K562 (cell line): ENCODE measurements around the gene CD276. TPM values are rescaled to one million over a fixed set of nuclear protein-coding genes. Genes with fewer than 3 reads are reported as not detected.

Experiments used
- ATAC-seq: fragments of 200-7000 bp; cut with Tn5 transposase; 3 replicates; pipeline ENCODE4 v1.9.1; 2020; ENCODE audit warnings: moderate library complexity
- BruUV-seq: library from RNA; stranded (reverse); fragments of 400-500 nt; replicated peaks from 2 replicates; lab custom pipeline; 2021; lab: Mats Ljungman, UMichigan
- CTCF ChIA-PET: fragments of 300-600 bp; formaldehyde crosslinking; extraction: SDS; loops from one replicate; lab custom pipeline; 2021; ENCODE audit warnings: low intra/inter-chr PET ratio; lab: Yijun Ruan, JAX
- POLR2A ChIA-PET: fragments of 300-600, 350-650 bp; sonication (Branson Sonifier 250); formaldehyde crosslinking; extraction: SDS; loops from one replicate; lab custom pipeline; 2021; ENCODE audit warnings: antibody characterized with exemption, inconsistent platforms; lab: Yijun Ruan, JAX
- DNase-seq, 4 experiments: peaks; one replicate each; pipeline versions ENCODE4 v3.0.0 to v3.0.0-alpha.2; 2011 to 2018; ENCODE audit warnings: low spot score in 3 of 4, mixed read lengths in 3 of 4; ENCODE audit errors: extremely low read depth in 1 of 4
- FAIRE-seq: peaks from 2 replicates; lab custom pipeline; 2011; peaks lifted over from hg19 to GRCh38; lab: Jason Lieb, UNC
- H2AFZ ChIP-seq: 2 replicates; pipeline ENCODE4 v1.6.0; 2011; ENCODE audit warnings: low read depth, low read length, control low read depth, inconsistent platforms
- H3K27ac ChIP-seq: fragments of 200-600 bp; 3 replicates; pipeline ENCODE4 v1.8.0; 2011; ENCODE audit warnings: low read depth, mild to moderate bottlenecking, control low read depth, inconsistent platforms, low read length, moderate library complexity, mixed read lengths; ENCODE audit errors: extremely low read depth
- H3K27me3 ChIP-seq, 2 experiments: fragments of 300-600 bp in 1 of 2; 2 replicates in 1 of 2; 3 replicates in 1 of 2; pipeline versions ENCODE4 v1.6.0 to v1.8.0; 2011; ENCODE audit warnings: inconsistent platforms in 2 of 2, low read length in 2 of 2, mild to moderate bottlenecking in 1 of 2, mixed read lengths in 1 of 2, moderate library complexity in 1 of 2; ENCODE audit not compliant: control insufficient read depth in 2 of 2, insufficient read depth in 2 of 2
- H3K36me3 ChIP-seq: fragments of 300-600 bp; 3 replicates; pipeline ENCODE4 v1.8.0; 2011; ENCODE audit warnings: mild to moderate bottlenecking, low read length, inconsistent platforms; ENCODE audit not compliant: control insufficient read depth, insufficient read depth
- H3K4me1 ChIP-seq, 2 experiments: fragments of 200-600 bp in 1 of 2; replicated peaks in 1 of 2; 2 replicates in 1 of 2; 3 replicates in 1 of 2; pipeline versions ENCODE4 v1.5.1 to v1.8.0; 2011; ENCODE audit warnings: inconsistent platforms in 2 of 2, low read length in 2 of 2, mild to moderate bottlenecking in 1 of 2, mixed read lengths in 1 of 2, moderate library complexity in 1 of 2; ENCODE audit not compliant: control insufficient read depth in 2 of 2, insufficient read depth in 2 of 2
- H3K4me2 ChIP-seq: 2 replicates; pipeline ENCODE4 v1.6.1; 2011; ENCODE audit warnings: low read length, control low read depth, inconsistent platforms, mixed read lengths; ENCODE audit not compliant: insufficient read depth
- H3K4me3 ChIP-seq: fragments of 200-600 bp; sonication (generic), shearing (Covaris generic); 2 replicates; pipeline ENCODE4 v1.5.1; 2016; ENCODE audit warnings: control low read depth, inconsistent platforms
- H3K79me2 ChIP-seq: fragments of 200-600 bp; 3 replicates; pipeline ENCODE4 v1.8.0; 2011; ENCODE audit warnings: low read length, inconsistent platforms; ENCODE audit not compliant: control insufficient read depth, insufficient read depth
- H3K9ac ChIP-seq, 2 experiments: 2 replicates each; pipeline versions ENCODE4 v1.6.0 to v1.6.1; 2011; ENCODE audit warnings: low read depth in 2 of 2, low read length in 2 of 2, control low read depth in 1 of 2, inconsistent platforms in 1 of 2, mild to moderate bottlenecking in 1 of 2, mixed read lengths in 1 of 2; ENCODE audit not compliant: insufficient read depth in 1 of 2
- H3K9me1 ChIP-seq: one replicate; pipeline ENCODE4 v1.6.0; 2011; ENCODE audit warnings: inconsistent platforms, mild to moderate bottlenecking, low read length, moderate library complexity; ENCODE audit not compliant: control insufficient read depth, insufficient read depth
- H3K9me3 ChIP-seq: replicated peaks from 2 replicates; pipeline ENCODE4 v1.5.1; 2011; ENCODE audit warnings: low read depth, low read length, inconsistent platforms; ENCODE audit not compliant: control insufficient read depth, insufficient read depth
- H4K20me1 ChIP-seq: replicated peaks from 2 replicates; pipeline ENCODE4 v1.6.1; 2011; ENCODE audit warnings: low read length, inconsistent platforms, mixed read lengths; ENCODE audit not compliant: control insufficient read depth, insufficient read depth
- CCAR2 ChIP-seq: fragments of 200-400 bp; formaldehyde crosslinking; IDR thresholded peaks from 2 replicates; pipeline ENCODE4 v1.6.1; 2017; ENCODE audit warnings: mild to moderate bottlenecking, low read depth, low read length
- GTF2A2 ChIP-seq: IDR thresholded peaks from 2 replicates; pipeline ENCODE4 v1.6.1; 2016; ENCODE audit warnings: mild to moderate bottlenecking, missing genetic modification characterization, missing compliant biosample characterization
- GTF2F1 ChIP-seq: IDR thresholded peaks from 2 replicates; pipeline ENCODE4 v1.6.1; 2011; ENCODE audit warnings: low read depth, low read length, improper control_type of control experiment
- MEF2A ChIP-seq: IDR thresholded peaks from 2 replicates; pipeline ENCODE4 v1.6.1; 2011; ENCODE audit warnings: low read depth, mild to moderate bottlenecking, low read length, moderate library complexity; ENCODE audit not compliant: control insufficient read depth
- WGBS: fragments of 100-300 bp; shearing (Covaris generic); methylation state at CpG from one replicate; pipeline ENCODE4 v1.1.6; 2016; ENCODE audit warnings: low coverage, mixed read lengths; ENCODE audit not compliant: insufficient coverage; ENCODE audit errors: missing lambda C conversion rate; 5-methylcytosine and 5-hydroxymethylcytosine counted together
- in situ Hi-C: fragments of 300-500 bp; cut with MboI; formaldehyde crosslinking; loops from 4 replicates; pipeline ENCODE4 v1.15.0; 2018; ENCODE audit warnings: inconsistent platforms, mixed read lengths
- intact Hi-C: fragments of 100-400 bp; cut with micrococcal nuclease; formaldehyde crosslinking; loops from 2 replicates; pipeline ENCODE4 v1.14.2; 2022
- polyA plus RNA-seq, 8 experiments: library from polyadenylated mRNA; depleted of rRNA in 4 of 8; stranded (reverse) in 5 of 8; unstranded in 3 of 8; fragments of >200 nt; fragmentation: Nextera tagmentation in 2 of 8; fragmentation: Illumina TruSeq in 1 of 8; extraction: Ambion mirVana in 2 of 8; extraction: Trizol in 1 of 8; gene quantifications; 2 replicates each; pipeline versions ENCODE4 v1.2.1 to v1.2.3, GENCODE V29; 2011 to 2014; ENCODE audit warnings: inconsistent platforms in 1 of 8, missing spikeins in 1 of 8
- total RNA-seq, 7 experiments: library from RNA; depleted of rRNA in 6 of 7; stranded (reverse); fragments of >200 nt in 6 of 7; fragmentation: Illumina TruSeq in 2 of 7; extraction: Trizol in 2 of 7; gene quantifications; 2 replicates each; pipeline versions ENCODE4 v1.2.1 to v1.2.3, GENCODE V29; 2011 to 2021; ENCODE audit warnings: low replicate concordance in 1 of 7
- TF ChIP-seq, protein P1 (sequence below): fragments of 450-650 bp; IDR thresholded peaks from 2 replicates; pipeline ENCODE4 v1.6.1; 2017; ENCODE audit warnings: antibody characterized with exemption

Gene CD276
- total and polyA plus RNA-seq, 9 of the 15 experiments (the other 6 are each of a cell fraction or from before 2014, with no cell fraction given): 0.11 to 3.6 (median 2.3) TPM

DNA sequence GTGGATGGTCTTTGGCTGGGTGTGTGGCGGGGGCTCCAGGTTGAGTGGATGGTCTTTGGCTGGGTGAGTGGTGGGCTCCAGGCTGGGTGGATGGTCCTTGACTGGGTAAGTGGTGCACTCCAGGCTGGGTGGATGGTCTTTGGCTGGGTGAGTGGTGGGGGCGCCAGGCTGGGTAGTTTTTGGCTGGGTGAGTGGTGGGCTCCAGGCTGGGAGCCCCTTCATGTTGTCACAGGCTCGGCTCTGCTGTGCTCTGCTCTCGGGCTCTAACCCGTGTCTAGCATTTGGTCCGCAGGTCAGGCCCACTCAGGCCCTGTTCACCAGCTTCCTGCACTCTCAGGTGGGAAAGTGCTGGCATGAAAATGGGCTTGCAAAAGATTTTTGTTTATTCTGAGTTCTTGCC lies 25.1 kb downstream of the CD276 start:
- H3K79me2 ChIP-seq: no peaks in the 10 kb centered on the region
- no peak overlapping the region for H3K9ac ChIP-seq
- H3K4me1 ChIP-seq: no peaks in the 10 kb centered on the region
- H3K36me3 ChIP-seq: no peaks in the 10 kb centered on the region
- WGBS: 5% methylated on average over 5 of the region's 6 CpGs
- H3K9me3 ChIP-seq: no peaks in the 10 kb centered on the region
- intact Hi-C loops: no loop called here
- ATAC-seq (no peak), DNase-seq (no peak), FAIRE-seq (no peak)
- POLR2A ChIA-PET: no interaction called here
- H4K20me1 ChIP-seq: peaks cover 10% of the 10 kb centered on the region
- no peak overlapping the region for H3K4me3 ChIP-seq
- no peak overlapping the region for H2AFZ ChIP-seq
- no peak overlapping the region for H3K27ac ChIP-seq
- H3K27me3 ChIP-seq: no peaks in the 10 kb centered on the region; a peak in 1 of 5 replicates
- CTCF ChIA-PET: no interaction called here
- no peaks in the 10 kb centered on the region for H3K9me1 ChIP-seq
- no TSS peak for BruUV-seq
- no peak overlapping the region for H3K4me2 ChIP-seq
- TF ChIP-seq GTF2F1 (no peak), CCAR2 (no peak), MEF2A (no peak), GTF2A2 (tag) (no peak)
- TF ChIP-seq, protein P1, sequence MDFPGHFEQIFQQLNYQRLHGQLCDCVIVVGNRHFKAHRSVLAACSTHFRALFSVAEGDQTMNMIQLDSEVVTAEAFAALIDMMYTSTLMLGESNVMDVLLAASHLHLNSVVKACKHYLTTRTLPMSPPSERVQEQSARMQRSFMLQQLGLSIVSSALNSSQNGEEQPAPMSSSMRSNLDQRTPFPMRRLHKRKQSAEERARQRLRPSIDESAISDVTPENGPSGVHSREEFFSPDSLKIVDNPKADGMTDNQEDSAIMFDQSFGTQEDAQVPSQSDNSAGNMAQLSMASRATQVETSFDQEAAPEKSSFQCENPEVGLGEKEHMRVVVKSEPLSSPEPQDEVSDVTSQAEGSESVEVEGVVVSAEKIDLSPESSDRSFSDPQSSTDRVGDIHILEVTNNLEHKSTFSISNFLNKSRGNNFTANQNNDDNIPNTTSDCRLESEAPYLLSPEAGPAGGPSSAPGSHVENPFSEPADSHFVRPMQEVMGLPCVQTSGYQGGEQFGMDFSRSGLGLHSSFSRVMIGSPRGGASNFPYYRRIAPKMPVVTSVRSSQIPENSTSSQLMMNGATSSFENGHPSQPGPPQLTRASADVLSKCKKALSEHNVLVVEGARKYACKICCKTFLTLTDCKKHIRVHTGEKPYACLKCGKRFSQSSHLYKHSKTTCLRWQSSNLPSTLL: no peak
- TF ChIP-seq, all 486 proteins: peak for 0
- in situ Hi-C loops: no loop called here
